NCI-H774 (cell line): Measurements from ENCODE around the gene NOSTRIN.
"Not testable (repeated sequence)": the region's sequence is repeated elsewhere in the genome, so short reads cannot be mapped to it uniquely, and the experiment has no call there.

Source experiments
- DNase-seq: peaks from one replicate; lab custom pipeline; 2025; lab: John Stamatoyannopoulos, UW

Gene NOSTRIN

DNA sequence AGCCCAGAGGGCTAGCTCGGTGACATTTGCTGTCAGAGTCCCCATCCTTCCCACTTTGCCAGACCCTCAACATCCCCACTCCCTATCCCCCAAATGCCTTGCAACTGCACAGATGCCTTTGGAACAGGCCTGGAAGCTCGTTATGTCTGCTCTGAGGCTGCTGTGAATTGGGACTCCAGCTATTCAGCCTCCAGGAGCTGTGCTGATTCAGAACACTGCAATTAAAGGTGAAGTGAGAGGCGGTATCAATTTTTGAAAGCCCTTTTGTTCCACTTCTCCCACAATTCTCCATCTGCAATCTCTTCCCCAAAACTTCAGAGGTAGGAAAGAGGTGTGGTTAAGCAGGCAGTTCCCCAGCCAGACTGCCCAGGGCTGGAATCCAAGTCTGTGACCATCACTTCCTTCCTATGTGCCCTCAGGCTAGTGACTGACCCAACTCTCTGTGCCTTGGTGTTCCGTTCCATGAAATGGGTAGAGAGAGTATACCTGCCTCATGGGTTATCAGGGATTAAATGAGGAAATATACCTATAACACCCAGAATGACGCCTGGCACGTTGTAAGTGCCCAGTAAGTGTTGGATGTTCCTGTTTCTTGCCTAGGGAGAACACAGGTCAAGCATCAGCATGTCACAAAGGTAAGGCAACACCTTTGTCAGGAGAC lies 17.5 kb downstream of the NOSTRIN start:
- DNase-seq = no peak

DNA sequence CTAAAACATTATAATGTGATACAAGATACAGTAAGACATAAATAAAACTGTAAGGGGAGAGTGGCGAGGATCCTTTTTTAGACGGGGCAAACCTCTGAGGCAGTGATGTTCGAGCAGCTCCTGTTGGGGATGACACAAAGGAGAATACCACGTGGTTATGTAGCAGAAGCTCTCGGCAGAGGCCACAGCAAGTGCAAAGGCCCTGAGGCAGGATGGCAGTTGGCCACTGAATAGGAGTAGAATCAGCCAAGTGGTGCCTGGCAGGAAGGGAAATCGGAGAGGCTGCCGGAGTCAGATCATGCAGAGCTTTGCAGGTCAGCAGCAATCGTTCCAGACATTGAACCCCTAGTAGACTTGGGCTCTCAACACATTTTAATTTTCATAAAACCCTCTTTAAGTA lies 19.1 kb downstream of the NOSTRIN start:
- DNase-seq = no peak

DNA sequence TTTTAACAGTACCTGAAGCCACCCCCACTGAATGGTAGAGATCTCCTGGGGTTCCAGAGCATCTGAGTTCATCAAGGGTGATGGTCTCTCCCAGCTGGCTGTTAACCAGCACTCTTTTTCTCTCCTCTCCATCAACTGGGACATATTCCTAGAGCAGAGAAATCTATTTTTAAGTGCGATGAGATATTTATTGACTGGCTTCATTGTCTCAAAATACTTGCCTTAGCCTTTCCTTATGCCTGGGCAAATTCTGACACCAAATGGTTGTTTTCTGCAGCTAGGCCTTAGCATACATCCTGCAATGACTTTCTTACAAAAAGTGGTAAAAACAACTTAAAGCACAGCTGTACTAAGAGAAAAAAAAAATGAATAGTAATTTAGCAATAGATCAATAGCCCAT lies 19.6 kb downstream of the NOSTRIN start:
- DNase-seq = no peak

DNA sequence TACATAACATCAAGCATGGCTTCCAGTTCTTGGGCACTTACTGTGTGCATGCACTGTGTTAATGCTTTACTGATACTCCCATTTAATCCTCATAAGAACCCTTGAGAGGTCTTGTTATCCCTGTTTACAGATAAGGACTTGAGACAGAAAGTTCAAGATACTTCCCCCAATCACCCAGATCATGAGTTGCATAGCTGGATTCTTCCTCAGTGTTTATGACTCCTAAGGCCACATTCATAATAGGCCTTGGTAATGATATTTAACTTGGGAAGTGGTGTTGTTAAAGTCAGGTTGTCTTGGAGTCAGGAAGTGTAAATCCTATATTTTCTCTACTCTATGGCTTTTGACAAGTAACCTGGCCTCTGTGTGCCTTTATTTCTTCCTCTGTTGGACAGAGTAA lies 22.7 kb downstream of the NOSTRIN start:
- DNase-seq = no peak

DNA sequence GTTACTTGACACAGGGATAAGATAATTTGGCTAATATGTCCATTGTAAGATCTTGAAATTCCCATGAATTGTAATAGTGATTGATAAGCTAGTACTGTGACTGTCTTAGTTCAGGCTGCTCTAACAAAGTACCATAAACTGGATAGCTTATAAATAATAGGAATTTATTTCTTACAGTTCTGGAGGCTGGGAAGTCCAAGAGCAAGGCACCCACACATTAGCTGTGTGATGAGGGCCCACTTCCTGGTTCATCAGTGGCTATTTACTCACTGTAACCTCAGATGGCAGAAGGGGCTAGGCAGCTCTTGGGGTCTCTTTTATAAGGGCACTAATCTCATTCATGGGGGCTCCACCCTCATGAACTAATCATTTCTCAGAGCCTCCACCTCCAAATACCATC lies 28.5 kb downstream of the NOSTRIN start:
- DNase-seq = no peak

DNA sequence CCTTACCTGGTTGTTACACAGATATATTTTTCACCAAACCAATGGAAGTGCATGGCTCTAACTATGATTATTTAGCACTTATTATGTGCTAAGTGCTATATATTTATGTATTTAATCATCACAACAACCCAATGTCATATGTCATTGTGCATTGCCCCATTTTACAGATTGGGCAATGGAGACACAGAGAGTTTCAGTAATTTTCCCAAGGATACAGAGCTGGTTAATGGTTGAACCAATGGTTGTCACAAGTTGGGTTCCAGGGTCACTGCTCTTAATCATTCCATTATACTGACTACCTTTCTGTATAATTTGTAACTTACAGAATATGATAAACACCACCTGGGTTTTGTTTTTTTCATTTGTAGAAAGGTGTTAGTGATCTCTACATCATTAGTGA lies 29.2 kb downstream of the NOSTRIN start:
- no peak for DNase-seq

DNA sequence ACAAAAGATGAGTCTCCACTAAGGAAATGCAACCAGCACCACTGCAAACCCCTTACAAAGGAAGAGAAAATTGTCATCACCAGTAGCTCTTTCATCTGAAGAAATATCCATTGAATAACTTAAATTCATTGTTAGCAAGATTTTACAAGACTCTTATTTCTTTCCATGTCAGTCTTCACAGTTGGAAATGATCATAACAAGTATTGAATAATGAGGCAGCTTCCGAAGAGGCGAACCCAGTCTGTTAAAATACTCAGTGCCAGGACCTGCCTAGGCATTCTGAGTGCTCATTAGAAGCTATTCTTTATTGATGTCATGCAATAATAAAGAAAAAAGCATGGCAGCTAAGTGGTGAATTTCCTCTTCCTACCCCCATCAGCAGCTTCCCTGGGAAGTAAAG lies 33.5 kb downstream of the NOSTRIN start:
- DNase-seq = no peak

DNA sequence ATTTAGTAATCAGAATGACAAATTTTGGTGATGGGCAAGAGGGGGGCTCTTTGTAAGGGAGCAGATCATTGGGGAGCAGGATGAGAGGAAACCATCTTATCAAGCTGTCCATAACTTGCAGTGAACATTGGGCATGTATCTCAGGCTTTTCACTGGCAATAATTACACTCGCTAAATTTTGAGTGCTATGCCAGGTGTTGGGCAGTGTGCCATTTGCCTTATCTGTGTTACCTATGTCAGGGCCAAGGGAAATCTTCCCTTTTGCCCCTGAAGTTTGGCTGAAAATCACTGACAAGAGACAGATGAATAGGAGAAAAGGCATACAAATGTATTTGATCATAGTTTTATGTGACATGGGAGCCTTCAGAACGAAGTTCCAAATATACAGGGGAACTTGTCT lies 39.0 kb downstream of the NOSTRIN start:
- DNase-seq = no peak

DNA sequence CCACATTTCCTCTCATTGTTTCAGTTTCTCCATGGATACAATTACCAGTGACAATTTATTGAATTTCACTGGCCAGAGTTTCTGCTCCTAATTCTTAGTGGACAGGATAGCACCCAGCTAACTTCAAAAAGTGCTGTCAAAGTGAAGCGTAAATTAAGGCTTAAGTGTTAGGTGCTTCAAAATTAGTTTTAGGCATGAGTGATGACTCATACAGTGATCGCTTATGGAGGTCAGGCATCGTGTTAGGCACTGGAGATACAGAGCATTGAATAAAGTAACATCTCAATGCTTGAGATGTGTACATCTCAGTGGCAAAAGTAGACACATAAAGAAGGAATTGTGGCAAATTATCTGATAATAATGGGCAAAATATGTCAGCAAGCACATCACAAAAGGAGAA lies 40.8 kb downstream of the NOSTRIN start:
- DNase-seq = no peak

DNA sequence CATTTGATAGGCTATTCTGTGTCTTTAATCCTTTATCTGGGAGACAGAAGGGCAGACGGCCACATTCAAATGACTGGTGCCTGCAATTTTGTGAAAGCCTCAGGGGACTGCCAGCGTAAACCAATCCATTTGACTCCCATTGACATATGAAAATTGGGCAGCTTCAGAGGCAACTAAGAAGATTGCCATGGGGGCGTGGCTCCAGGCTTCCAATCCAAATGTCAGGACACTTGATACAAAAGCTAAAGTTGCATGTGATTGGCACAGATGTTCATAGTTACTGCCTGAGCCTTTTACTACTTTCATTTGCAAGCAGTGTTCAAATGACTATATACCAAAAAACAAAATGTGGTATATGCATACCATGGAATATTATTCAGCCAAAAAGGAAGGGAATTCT lies 45.8 kb downstream of the NOSTRIN start:
- DNase-seq = no peak

DNA sequence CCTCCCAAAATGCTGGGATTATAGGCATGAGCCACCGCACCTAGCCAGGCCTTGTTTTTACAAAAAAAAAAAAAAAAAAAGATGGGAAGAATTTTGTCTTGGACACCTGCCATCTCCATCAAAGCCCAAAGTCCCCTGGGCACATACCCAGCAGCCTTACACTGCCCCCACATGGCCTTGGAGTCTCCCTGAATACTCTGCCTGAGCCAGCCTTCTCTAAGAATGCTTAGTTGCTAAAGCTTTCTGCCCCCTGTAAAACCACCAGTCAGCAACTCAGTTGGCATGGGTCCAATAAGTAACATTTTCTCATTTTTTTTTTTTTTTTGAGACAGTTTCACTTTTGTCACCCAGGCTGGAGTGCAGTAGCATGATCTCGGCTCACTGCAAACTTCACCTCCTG lies 47.2 kb downstream of the NOSTRIN start:
- DNase-seq = no peak

DNA sequence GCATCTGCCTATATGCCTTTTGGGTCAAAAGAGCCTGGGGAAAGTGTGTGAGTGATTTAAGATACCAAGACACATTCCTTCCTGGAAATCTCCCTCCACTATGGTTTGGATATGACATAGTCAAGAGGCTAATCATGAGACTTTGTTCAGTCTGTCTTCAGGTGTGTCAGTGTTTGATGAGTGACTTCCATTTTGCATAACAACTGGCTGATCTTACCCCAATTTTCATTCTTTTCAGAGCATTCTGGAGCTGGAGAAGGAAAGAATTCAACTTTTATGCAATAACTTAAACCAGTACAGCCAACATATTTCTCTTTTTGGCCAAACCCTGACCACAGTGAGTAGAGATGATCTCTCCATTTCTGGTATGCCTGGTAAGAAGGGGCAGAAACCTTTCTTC lies 48.4 kb downstream of the NOSTRIN start:
- no peak for DNase-seq

DNA sequence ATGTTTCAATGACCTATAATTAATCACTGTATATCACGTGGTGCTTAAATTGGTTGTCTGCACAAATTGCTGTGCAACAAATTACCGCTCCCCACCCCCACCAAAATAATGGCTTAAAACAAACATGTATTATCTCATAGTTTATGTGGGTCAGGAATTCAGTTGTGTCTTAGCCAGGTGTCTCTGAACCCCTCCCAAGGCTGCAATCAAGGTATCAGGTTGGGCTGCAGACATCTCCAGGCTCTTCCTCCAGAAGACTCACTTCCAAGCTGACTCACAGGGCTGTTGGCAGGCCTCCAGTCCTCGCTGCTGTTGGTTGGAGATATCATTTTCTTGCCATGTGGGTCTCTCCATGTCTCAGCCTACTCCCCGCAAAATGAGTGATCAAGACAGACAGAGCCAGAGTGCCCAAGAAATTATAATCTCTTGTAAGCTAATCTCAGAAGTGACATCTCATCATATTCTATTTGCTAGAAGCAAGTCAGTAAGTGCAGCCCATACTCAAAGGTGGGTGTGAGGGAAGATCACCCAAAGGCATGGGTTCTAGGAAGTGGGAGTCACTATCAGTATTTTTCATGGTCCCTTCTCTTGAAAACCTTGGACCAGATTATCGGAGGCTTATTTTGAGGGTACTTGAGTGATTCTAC lies 49.4 kb downstream of the NOSTRIN start:
- no peak for DNase-seq

DNA sequence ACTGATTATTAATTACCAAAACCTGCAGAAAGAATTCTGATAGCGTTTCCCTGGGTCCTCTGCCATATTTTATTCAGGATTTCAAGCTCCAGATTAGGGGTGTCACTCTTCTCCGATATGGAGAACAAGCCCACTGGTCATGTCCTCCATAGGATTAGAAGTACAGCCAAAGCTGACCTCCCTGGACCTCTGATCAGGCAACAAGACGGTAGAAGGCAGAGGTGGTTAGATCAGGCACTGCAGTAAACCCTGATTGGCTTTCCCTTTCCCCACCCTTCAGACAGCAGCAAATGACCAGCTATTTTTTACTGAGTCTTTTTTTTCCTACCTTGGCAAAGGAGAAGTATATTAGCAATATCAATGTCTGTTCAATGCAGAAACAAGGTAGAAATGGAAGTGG lies 50.0 kb downstream of the NOSTRIN start:
- DNase-seq = no peak

DNA sequence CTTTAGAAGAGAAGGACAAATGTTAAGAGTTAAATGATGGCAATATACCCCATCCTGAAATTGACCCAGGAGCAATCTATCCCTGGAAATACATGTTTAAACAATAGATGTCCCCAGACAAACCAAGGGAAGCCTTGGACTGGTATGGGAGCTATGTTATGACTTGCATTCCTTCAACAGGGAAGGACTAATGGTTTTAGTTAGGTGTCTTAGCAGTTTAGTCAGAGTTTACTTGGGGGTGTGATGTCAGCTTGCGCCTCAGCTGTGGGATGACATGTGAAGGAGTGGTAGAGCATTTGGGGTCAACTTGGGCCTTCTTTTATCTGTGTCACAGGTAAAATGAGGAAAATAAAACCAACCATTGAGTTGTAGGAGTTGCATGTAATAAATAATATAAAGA lies 51.0 kb downstream of the NOSTRIN start:
- no peak for DNase-seq

DNA sequence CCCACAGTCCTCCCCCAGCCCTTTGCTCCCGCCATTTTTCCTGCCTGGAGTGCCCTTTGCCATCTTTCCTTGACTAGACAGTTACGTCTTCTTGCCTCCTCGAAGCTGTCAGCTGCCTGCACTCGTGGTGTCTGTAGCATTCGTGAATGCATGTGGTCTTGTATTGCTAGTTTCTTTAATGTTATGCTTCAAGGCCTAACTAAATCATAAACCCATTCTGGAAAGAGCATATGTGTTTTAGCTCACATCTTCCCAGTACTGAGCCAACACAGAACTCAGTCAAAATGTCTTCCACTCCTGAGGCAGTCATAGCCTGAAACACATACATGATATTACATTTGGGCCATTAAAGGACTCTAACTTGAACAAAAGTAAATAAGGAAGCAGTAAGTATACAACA lies 52.2 kb downstream of the NOSTRIN start:
- no peak for DNase-seq

DNA sequence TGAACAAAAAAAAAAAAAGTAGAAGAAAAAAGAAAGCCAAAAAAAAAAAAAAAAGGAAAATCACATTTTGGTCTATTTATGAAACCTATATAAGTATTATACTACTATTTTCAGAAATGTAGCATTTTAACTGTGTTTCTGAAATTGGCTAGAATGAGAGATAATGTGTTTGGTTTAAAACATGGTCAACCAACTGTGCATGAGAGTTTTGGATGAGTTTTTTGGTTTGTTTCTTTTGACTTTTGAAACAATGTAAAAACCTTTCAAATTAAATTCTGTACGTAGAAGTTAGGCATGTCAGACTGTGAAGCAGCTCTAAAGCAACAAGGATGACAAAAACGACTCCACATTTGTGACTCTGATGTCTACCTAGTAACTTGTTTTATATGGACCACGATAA lies 53.2 kb downstream of the NOSTRIN start:
- DNase-seq = no peak

DNA sequence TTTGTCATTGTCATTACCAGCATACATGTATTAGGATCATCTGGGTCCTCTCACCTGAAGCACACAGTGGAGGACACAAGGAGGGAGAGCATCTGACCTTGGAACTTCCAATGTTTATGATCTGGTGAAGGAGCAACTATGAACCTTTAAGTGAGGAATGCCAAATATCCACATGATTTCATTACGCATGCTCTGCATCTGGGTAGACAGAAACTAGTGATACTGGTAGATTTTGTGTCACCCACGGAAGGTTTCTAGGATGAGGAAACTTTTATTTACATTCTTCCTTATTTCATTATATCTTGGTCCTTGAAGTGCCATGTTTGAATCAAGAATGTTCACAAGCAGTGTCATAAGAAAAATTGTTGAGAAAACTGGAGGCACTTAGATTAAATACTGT lies 55.7 kb downstream of the NOSTRIN start:
- no peak for DNase-seq

DNA sequence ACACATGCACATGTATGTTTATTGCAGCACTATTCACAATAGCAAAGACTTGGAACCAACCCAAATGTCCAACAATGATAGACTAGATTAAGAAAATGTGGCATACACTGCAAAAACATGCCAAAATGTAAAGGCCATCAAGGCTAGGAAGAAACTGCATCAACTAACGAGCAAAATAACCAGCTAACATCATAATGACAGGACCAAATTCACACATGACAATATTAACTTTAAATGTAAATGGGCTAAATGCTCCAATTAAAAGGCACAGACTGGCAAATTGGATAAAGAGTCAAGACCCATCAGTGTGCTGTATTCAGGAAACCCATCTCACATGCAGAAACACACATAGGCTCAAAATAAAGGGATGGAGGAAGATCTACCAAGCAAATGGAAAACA lies 64.7 kb downstream of the NOSTRIN start:
- DNase-seq = not testable (repeated sequence)

DNA sequence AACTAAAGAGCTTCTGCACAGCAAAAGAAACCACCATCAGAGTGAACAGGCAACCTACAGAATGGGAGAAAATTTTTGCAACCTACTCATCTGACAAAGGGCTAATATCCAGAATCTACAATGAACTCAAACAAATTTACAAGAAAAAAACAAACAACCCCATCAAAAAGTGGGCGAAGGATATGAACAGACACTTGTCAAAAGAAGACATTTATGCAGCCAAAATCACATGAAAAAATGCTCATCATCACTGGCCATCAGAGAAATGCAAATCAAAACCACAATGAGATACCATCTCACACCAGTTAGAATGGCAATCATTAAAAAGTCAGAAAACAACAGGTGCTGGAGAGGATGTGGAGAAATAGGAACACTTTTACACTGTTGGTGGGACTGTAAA lies 67.9 kb downstream of the NOSTRIN start:
- not testable (repeated sequence) for DNase-seq

DNA sequence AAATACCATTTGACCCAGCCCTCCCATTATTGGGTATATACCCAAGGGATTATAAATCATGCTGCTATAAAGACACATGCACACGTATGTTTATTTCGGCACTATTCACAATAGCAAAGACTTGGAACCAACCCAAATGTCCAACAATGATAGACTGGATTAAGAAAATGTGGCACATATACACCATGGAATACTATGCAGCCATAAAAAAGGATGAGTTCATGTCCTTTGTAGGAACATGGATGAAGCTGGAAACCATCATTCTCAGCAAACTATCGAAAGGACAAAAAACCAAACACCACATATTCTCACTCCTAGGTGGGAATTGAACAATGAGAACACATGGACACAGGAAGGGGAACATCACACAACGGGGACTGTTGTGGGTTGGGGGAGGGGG lies 68.4 kb downstream of the NOSTRIN start:
- not testable (repeated sequence) for DNase-seq

DNA sequence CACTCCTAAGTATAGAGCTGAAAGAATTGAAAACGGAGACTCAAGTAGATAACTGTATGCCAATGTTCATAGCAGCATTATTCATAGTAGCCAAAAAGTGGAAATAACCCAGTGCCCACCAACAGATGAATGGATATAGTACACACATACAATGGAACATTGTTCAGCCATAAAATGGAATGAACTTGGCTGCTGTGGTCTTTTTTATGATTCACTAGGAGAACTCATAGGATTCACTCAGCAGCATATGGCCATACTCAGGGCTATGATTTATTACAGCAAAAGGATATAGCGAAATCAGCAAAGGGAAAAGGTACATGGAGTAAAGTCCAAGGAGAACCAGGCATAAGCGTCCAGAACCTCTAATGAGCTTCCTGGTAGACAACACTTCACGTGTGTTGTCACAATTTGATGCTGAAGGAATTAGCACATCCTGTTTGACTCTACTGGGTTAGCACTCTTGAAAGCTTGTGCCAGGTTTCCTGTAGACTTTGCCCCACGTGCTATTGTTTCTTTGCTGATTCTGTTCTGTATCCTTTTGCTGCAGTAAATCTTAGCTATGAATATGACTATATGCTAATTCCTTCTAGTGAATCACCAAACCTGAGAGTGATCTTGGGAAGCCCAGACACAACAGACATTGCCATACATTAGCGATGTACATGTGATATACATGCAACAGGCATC lies 72.1 kb downstream of the NOSTRIN start:
- no peak for DNase-seq

DNA sequence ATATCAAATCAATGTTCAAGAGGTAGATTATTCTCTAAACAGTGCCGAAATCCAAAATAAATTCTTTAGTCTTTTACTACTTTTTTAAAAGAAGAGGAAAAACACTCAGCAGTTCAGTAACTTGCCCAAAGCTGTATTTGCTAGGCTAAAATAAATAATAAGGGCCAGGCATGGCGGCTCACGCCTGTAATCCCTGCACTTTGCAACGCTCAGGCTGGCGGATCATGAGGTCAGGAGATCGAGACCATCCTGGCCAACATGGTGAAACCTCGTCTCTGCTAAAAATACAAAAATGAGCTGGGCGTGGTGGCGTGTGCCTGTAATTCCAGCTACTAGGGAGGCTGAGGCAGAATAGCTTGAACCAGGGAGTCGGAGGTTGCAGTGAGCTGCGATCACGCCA lies 79.7 kb downstream of the NOSTRIN start:
- not testable (repeated sequence) for DNase-seq

DNA sequence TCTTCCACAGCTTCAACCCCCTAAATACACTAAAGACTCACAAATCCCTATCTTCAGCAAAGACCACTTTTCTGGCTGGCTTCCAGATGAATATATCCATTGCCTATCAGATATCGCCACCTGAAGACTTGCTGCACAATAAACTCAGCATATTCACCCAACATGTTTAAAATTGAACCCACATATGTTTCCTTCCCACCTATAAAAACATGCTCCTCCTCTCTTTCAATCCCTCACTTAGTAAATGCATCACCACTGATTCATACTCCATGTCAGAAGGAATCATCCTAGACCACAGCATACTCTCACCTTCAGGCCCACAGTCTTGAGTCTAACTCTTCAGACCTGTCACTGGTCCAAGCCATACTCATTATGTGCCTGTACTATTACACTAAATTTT lies 82.5 kb downstream of the NOSTRIN start:
- no peak for DNase-seq
